ENCODE measurements around the gene RBMS3. TPM values are rescaled to one million over a fixed set of nuclear protein-coding genes. Genes with fewer than 3 reads are reported as not detected.

The RBMS3 gene
- total RNA-seq, 1 experiment from 2014 or later: 0.42 TPM

- Histone ChIP-seq H3K4me1 (ENCODE audit: control insufficient read depth in 1 of 2, insufficient read depth in 2 of 2, low read length in 2 of 2) (no peaks in the 10 kb centered on the region), H3K9ac (ENCODE audit: low read length) (no peak overlapping the region), H3K4me2 (ENCODE audit: low read length) (no peak overlapping the region), H2AFZ (ENCODE audit: low read depth, low read length, poor library complexity, severe bottlenecking) (no peak overlapping the region), H3K9me2 (ENCODE audit: insufficient read depth) (no peaks in the 10 kb centered on the region), H3K4me3 (replicated peaks in 1 of 2; ENCODE audit: low read depth in 1 of 2, low read length in 2 of 2) (no peak overlapping the region), H3K9me3 (ENCODE audit: control insufficient read depth in 1 of 2, insufficient read depth in 1 of 2, low read depth in 1 of 2, low read length in 2 of 2) (no peaks in the 10 kb centered on the region), H3K36me3 (ENCODE audit: control insufficient read depth in 1 of 2, insufficient read depth in 2 of 2, low read length in 2 of 2) (no peaks in the 10 kb centered on the region), H4K20me1 (ENCODE audit: insufficient read depth) (no peaks in the 10 kb centered on the region), H3K79me2 (ENCODE audit: insufficient read depth, low read length) (no peaks in the 10 kb centered on the region), H3K27ac (ENCODE audit: low read depth, low read length) (no peak overlapping the region), H3K27me3 (ENCODE audit: insufficient read depth, low read length) (no peaks in the 10 kb centered on the region)
- ATAC-seq (no peak), DNase-seq (ENCODE audit: low read depth, low spot score) (no peak)
- intact Hi-C loops (cut with micrococcal nuclease): no loop called here
- BruUV-seq (replicated peaks): no TSS peak
- no peak for TF ChIP-seq ATF3 (IDR thresholded peaks at IDR 0.05)
- ChIA-PET CTCF (no interaction called here), RAD21 (ENCODE audit: low non-redundant PET in 1 of 2, low total read pairs in 2 of 2, uncharacterized antibody in 2 of 2, unreplicated experiment in 2 of 2) (no interaction called here), POLR2A (no interaction called here)
Observed at GRCh38 chr3:29552051-29552450, 271.2 kb downstream of the RBMS3 start.

GRCh38 chr3:29554566-29554965 is 273.7 kb downstream of the RBMS3 start:
- no TSS peak for BruUV-seq (replicated peaks)
- TF ChIP-seq SRF (IDR thresholded peaks at IDR 0.05; ENCODE audit: low read depth): no peak
- TF ChIP-seq EZH2phosphoT487 (IDR thresholded peaks at IDR 0.05; ENCODE audit: borderline replicate concordance): no peak
- no peak for TF ChIP-seq SIN3A (IDR thresholded peaks at IDR 0.05; ENCODE audit: low read depth)
- TF ChIP-seq ELF1 (IDR thresholded peaks at IDR 0.05; ENCODE audit: borderline replicate concordance, low read depth): no peak
- no peak overlapping the region for H3K4me2 ChIP-seq (ENCODE audit: low read length)

More at GRCh38 chr3:29554566-29554965, 273.7 kb downstream of the RBMS3 start:
- H3K4me3 ChIP-seq (replicated peaks in 1 of 2; ENCODE audit: low read depth in 1 of 2, low read length in 2 of 2): no peak overlapping the region
- ATAC-seq: no peak
- no peaks in the 10 kb centered on the region for H3K9me2 ChIP-seq (ENCODE audit: insufficient read depth)
- H2AFZ ChIP-seq (ENCODE audit: low read depth, low read length, poor library complexity, severe bottlenecking): no peak overlapping the region
- intact Hi-C loops (cut with micrococcal nuclease): no loop called here
- no peak for DNase-seq (ENCODE audit: low read depth, low spot score)
- no peak overlapping the region for H3K27ac ChIP-seq (ENCODE audit: low read depth, low read length)
- H3K4me1 ChIP-seq (ENCODE audit: control insufficient read depth in 1 of 2, insufficient read depth in 2 of 2, low read length in 2 of 2): no peaks in the 10 kb centered on the region
- H4K20me1 ChIP-seq (ENCODE audit: insufficient read depth): no peaks in the 10 kb centered on the region
- RAD21 ChIA-PET (ENCODE audit: low non-redundant PET in 1 of 2, low total read pairs in 2 of 2, uncharacterized antibody in 2 of 2, unreplicated experiment in 2 of 2): no interaction called here
- H3K9ac ChIP-seq (ENCODE audit: low read length): no peak overlapping the region
- H3K9me3 ChIP-seq (ENCODE audit: control insufficient read depth in 1 of 2, insufficient read depth in 1 of 2, low read depth in 1 of 2, low read length in 2 of 2): no peaks in the 10 kb centered on the region
- no peaks in the 10 kb centered on the region for H3K36me3 ChIP-seq (ENCODE audit: control insufficient read depth in 1 of 2, insufficient read depth in 2 of 2, low read length in 2 of 2)
- POLR2A ChIA-PET: no interaction called here
- H3K79me2 ChIP-seq (ENCODE audit: insufficient read depth, low read length): no peaks in the 10 kb centered on the region
- H3K27me3 ChIP-seq (ENCODE audit: insufficient read depth, low read length): no peaks in the 10 kb centered on the region
- CTCF ChIA-PET: no interaction called here

Data from HCT116 (cell line).